HEK293T (cell line): ENCODE measurements around the gene OGT.

Experiments
- ARNT ChIP-seq: fragments of 450-650 bp; IDR thresholded peaks from 2 replicates; pipeline ENCODE4 v1.6.1; 2017; ENCODE audit warnings: mild to moderate bottlenecking
- BHLHE40 ChIP-seq: fragments of 450-650 bp; IDR thresholded peaks from 2 replicates; pipeline ENCODE4 v1.6.1; 2016; ENCODE audit warnings: mild to moderate bottlenecking, moderate library complexity, borderline replicate concordance
- NFRKB ChIP-seq: fragments of 450-650 bp; IDR thresholded peaks from 2 replicates; pipeline ENCODE4 v1.6.1; 2016; ENCODE audit warnings: mild to moderate bottlenecking, moderate library complexity
- SP1 ChIP-seq: fragments of 450-650 bp; IDR thresholded peaks from 2 replicates; pipeline ENCODE4 v1.6.1; 2017
- SUZ12 ChIP-seq: fragments of 450-650 bp; IDR thresholded peaks from 2 replicates; pipeline ENCODE4 v1.6.1; 2016; ENCODE audit warnings: mild to moderate bottlenecking
- ZNF384 ChIP-seq: fragments of 450-650 bp; IDR thresholded peaks from 2 replicates; pipeline ENCODE4 v1.6.1; 2016
- TF ChIP-seq, protein P1 (sequence below): fragments of 450-650 bp; IDR thresholded peaks from 2 replicates; pipeline ENCODE4 v1.6.1; 2016

- TF ChIP-seq, protein P1, sequence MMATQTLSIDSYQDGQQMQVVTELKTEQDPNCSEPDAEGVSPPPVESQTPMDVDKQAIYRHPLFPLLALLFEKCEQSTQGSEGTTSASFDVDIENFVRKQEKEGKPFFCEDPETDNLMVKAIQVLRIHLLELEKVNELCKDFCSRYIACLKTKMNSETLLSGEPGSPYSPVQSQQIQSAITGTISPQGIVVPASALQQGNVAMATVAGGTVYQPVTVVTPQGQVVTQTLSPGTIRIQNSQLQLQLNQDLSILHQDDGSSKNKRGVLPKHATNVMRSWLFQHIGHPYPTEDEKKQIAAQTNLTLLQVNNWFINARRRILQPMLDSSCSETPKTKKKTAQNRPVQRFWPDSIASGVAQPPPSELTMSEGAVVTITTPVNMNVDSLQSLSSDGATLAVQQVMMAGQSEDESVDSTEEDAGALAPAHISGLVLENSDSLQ = no peak
- no peak for TF ChIP-seq SUZ12
- no peak for TF ChIP-seq BHLHE40
- TF ChIP-seq NFRKB = no peak
- no peak for TF ChIP-seq SP1
- no peak for TF ChIP-seq ZNF384
- no peak for TF ChIP-seq ARNT
These were observed 79.4 kb downstream of the OGT start for GRCh38 chrX:71612256-71612655.
